H54 (cell line): Measurements from ENCODE around the gene ARMH1.

Experiments
- DNase-seq: peaks from one replicate; pipeline ENCODE4 v3.0.0; 2011; ENCODE audit warnings: low spot score, mixed read lengths; ENCODE audit not compliant: insufficient read length
- FAIRE-seq: peaks from 3 replicates; lab custom pipeline; 2011; peaks lifted over from hg19 to GRCh38; lab: Jason Lieb, UNC
- POLR2A ChIP-seq: IDR thresholded peaks from 2 replicates; pipeline ENCODE4 v1.6.1; 2011; ENCODE audit warnings: low read depth, mild to moderate bottlenecking, low read length

ARMH1 gene

DNA sequence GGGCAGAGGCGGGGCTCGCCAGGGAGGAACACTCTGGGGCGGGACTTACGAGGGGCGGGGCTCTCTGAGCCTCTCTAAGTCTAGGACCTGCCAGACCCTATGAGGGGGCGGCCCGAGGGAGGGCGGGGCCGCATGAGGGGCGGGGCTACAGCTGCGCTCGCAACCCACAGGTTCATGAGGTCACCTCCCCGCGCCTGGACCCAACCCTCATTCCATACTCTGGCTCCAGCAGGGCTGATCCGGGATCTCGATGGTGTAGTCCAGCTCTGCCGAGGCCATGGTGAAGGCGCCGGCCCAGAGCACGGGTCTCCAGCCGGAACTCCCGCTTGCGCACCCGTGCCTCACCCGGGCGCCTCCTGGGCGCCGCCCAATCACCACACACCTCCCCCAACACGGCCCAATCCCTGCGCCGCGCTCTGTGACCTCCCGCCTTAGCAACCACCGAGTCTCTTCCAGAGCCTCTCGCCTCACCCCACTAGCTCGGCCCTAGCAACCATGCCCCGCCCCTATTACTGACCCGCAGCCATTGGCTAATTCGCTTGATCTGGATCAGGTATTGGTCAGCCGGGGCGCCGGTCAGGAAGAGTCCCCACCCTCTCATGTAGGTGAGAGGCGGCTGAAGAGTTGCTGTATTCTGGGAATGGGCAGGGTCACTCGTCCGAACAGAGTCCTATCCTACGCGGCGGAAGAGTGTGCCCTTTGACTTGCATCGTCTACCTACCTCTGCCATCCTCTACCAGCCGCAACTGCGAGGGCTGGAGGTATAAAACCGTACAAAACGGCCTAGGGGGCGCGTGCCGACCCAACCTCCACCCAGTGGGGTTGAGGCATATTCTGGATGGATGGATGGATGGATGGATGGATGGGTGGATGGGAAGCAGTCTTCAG lies at the start of gene ARMH1, which contains the start of gene TMEM53:
TSS of gene ARMH1 (plus strand) at position 602 of the 888 bp plus-strand sequence. CDS start 14,984 bp downstream, outside the sequence.
TSS of gene TMEM53 (minus strand) at position 369 of the 888 bp plus-strand sequence. CDS start at position 279, 90 bp downstream.
- peak; percentile 68 for FAIRE-seq
- no peak for TF ChIP-seq POLR2A
- peak; percentile 92 for DNase-seq

DNA sequence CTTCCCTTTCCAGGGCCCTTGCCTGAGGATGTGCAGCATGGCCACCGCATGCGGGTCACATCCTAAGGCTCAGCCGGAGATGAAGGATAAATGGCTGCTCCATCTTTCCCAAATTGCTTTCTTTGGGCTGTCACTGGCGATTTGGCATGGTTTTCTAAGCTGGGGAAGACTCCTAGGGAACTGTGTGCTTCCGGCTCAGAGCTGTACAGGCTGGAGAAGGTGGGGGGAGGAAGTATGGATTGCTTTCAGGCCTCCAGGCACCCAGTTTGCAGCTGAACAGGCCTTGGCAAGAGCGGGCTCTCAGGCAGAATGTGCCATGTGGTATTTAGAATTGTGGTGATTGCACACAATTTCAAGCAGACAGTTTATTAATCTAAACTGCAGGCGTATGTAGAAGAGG lies 49.2 kb upstream of the ARMH1 start:
- FAIRE-seq = no peak
- no peak for TF ChIP-seq POLR2A
- DNase-seq = no peak

DNA sequence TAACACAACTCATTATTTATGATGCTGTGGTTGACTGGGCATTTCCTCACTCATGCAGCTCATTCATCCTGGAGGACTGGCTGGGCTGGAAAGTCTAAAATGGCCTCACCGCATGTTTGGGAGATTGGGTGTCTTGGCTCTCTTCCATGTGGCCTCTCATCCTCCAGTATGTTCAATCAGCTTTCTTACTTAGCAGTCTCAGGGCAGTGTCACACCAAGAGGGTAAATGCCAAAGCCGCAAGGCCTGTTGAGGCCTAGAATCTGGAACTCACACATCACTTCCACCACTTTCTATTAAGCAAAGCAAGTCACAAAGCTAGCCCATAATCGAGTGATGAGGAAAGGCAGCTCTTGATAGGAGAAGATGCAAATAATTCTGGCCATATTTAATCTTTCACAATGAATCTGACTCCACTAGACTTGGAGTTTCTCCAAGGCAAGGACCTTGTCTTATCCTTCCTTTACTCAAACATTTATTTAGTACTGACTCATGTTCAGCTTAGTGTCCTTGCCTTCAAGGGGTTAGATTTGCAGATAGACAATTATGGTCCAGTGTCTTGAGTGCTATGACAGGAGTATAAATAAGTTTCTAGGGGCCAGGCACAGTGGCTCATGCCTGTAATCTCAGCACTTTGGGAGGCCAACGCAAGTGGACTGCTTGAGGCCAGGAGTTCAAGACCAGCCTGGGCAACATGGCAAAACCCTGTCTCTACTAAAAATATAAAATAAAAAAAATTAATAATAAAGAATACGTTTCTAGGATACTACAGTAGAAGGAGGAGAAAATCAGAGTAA lies 45.4 kb upstream of the ARMH1 start:
- peak; percentile 92 for FAIRE-seq
- peak; percentile 80 for DNase-seq

DNA sequence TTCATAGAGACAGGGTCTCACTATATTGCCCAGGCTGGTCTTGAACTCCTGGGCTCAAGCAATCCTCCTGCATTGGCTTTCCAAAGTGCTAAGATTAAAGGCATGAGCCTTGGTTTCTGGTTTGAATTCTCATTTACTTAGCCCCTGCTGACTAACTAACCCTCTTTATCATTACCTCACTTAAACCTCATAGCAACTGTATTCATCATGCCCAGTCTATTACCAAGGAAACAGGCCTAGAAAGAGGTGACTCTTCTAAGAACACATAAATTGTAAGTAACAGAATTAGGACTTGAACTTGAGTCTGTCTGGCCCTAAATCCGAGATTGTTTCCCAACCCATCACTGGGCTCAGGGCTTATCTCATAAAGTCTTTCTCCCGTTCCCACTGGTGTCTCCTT lies 44.4 kb upstream of the ARMH1 start:
- FAIRE-seq (no peak), DNase-seq (no peak)
- TF ChIP-seq POLR2A = no peak

More for the DNA sequence above, 45.4 kb upstream of the ARMH1 start:
- no peak for TF ChIP-seq POLR2A

DNA sequence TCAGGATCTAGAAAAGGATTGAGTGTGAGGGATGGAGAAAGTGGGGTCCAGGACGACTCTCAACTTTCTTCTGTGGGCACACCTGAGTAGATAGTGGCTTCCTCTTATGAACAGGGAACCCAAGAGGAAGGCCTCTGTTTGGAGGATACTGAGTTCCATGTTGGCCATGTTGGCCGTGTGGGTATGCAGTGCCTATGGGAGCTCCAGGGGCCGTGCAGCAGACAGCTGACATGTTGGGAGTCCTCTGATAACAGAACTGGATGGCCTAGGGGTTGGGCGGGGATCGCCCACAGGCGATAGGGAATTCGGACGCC lies 43.2 kb upstream of the ARMH1 start:
- FAIRE-seq (no peak), DNase-seq (no peak)

DNA sequence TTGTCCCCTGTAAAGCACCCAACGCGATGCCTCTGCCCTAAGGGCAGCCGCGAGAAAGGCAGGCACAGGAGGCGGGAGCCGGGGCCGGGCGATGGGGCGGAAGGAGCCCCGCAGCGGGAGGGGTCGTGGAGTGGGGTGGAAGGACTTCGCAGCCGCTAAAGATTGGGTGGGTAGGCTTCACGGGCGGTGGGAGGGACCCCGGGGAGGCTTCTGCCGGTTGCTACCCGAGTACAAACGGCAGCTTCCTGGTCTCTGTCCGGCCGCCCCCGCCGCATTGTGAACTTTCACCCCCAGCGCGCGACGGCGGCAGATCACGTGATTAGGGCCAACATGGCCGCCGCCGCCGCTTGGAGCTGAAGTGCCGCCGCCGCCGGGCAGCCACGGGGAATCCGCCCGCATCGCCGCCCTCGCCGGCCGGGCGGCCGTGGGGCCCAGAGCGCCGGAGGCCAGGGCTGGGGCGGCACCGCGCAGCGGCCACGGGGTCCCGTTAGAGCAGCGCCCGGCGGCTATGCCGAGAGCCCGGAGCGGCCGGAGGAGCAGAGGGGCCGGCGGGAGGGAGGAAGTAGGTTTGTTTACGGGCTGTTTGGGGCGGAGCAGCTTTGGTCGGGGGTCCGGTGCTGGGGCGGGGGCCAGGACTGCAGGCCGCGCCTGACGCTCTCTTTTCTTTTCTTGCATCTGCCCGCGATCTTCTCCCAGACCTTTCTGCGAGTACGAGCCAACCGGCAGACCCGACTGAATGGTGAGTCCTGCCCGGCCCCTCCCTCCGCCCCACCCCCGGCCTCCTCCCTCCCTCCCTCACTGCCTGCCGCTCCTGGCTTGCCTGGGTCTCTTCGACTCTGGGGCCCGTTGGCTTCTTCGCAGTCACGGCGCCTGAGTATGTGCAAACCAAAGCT lies 42.6 kb upstream of the ARMH1 start:
- DNase-seq = peak; percentile 86
- peak; percentile 59; the same call in 1 of the 2 replicates for TF ChIP-seq POLR2A
- FAIRE-seq = no peak

More for the DNA sequence above, 43.2 kb upstream of the ARMH1 start:
- TF ChIP-seq POLR2A = no peak

DNA sequence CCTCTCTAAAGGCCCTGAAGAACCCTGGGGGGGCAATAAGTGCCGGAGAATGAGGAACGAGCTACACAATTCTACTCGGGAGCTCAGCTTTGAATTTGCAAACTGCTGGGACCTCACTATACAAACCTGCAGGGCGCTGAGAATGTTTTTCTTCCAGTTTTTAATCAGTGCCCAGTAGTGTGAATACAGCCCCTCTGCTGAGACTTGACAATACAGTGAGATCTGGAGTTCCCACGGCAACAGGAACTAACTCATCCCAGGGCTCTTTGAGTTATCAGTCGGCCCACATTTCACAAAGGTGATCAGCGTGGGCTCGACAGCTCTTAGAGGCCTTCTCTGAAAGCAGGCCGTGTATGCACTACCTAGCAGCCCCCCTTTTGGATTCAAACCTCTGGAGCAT lies 41.9 kb upstream of the ARMH1 start:
- no peak for TF ChIP-seq POLR2A
- DNase-seq (no peak), FAIRE-seq (no peak)

DNA sequence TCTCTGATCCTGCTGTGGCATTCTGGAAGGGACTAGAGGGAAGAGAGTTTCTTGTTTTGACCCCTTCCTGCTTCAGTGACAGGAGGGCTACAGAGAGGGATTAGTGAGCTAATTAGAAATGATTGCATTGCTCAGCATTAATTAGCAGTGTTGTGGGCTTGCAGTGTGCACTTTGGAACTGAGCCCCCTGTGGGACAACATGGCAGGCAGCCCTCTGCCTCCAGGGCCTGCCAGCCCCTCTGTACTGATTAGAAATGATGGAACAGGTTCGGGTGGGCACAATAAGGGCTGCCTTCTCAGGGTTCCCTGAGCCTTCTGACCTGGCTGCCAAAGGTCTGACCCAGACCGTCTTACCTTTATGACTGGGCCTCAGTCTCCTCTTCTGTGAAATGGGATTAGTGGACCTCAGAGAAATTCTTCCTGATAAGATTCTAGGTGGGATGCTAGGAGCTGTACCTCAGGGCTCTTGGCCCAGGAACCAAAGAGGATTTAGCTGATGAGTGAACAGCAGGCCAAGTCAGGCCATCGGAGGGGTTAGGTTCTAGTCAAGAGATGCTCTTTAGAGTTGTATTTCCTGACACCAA lies 39.8 kb upstream of the ARMH1 start:
- no peak for FAIRE-seq
- DNase-seq = no peak
- no peak for TF ChIP-seq POLR2A

DNA sequence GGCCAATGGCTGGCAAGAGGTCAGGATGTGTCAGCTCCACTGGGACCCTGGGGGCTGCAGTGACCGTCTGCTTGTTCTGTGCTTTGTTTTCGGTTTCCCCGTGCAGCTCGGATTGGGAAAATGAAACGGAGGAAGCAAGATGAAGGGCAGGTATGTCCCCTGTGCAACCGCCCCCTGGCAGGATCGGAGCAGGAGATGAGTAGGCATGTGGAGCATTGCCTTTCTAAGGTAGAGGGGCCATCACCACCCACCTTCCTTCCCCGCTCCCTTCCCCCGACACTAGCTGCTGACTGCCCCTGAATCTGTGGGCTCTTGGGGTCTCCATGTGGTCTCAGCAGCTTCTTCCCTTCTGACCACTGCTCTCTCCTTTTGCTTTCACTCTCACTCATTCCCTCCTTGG lies 39.1 kb upstream of the ARMH1 start:
- DNase-seq = no peak
- TF ChIP-seq POLR2A = no peak
- FAIRE-seq = no peak

DNA sequence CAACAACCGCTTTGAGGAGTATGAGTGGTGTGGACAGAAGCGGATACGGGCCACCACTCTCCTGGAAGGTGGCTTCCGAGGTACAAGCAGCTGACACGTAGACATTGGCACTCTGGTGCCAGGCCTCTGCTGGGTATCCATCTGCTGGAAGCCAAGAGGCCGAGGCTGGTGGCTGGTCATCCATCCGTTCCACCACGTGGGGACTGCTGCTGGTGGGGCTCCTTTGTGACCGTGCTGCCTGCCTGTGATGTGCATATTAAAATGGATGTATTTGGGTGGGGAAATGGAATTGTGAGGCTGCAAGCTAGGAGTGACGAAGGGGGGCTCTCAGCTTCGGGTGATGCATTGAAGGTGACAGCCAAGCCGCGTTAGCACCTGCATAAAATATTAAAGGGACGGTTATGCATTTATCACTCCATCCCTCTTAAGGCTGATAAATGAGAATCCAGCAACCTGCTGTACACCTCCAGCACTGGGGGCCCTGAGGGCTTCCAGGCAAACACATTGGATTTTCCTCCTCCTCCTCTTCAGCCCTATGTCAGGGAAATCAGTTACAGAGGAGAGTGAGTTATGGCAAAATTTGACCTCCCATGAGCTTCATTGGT lies 38.3 kb upstream of the ARMH1 start:
- TF ChIP-seq POLR2A = no peak
- FAIRE-seq = no peak
- no peak for DNase-seq

DNA sequence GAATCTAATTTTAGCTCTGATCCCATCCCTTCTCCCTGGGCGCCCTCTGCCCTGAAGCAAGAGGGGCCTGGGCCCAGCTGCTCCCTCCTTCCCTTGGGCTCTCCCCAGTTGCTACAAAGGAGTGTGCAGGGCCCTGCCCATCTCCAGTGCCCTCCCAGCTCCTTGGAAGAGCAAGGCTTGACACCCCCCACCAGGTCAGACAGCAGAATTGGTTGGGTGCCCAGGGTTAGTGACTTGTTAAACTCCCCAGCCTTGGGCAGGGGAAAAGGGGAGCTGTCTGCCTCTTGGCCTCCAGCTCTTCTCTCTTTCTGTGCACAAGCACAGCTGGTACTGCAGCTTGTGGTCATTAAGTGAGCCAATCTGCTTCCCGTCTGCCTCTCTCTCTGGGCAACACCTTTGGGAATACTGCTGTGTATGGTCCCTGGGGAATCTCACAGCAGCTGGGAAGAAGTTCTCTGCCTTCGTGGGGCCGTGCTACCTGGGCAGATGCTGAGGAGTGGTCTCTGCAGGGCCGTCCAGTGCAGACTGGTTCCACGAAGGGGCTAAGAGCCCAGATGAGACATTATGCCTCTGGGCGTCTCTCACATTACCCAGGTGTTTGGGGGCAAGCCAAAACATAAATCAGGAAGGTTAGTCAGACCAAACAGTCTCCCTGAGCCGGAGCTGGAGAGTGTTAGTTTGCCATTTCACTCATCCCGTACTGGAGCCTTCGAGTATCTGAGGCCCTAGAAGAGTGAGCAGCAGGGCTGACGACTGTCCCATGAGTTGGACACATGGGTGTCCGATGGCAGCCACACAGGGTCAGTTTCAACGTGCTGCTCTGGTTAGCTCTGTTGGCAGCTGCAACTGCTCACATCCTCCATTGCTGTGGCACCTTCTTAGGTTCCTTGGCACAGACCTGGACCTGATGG lies 37.6 kb upstream of the ARMH1 start:
- FAIRE-seq (no peak), DNase-seq (peak; percentile 32)
- no peak for TF ChIP-seq POLR2A

DNA sequence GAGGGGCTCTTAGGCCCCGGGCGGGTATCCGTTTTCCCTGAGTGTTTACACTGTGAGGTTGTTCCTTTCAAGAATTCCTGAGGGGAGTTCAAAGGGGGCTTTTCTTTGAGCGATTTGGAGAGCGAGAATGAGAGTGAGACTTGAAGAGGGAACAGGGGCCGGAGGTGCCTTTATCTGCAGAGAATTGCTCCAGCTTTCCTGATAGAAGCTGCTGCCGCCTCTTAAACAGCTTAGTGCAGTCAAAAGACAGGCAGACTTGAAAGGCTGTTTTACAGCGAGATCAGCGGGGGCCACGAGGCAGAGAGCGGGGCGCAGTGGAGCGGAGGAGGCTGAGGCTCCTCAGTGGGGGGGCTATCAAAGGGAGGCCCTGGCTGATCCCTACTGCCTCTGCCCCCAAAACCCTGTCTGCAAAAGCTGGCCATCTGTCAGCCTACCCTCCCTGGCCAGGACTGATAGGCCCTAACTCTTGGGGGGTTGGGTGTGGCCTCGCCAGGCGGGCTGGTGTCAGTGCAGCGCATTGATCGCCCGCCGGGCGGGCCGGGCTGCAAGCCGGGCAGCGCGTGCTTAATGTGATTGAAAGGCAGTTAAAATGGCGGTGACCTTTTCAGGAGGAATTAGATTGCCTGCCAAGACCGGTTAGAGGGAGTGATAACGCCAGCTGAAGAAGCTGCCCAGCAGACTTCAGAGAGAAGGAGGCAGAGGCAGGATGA lies 36.7 kb upstream of the ARMH1 start:
- FAIRE-seq (no peak), DNase-seq (no peak)
- no peak for TF ChIP-seq POLR2A
